Activated CD8-positive, alpha-beta memory T cell treated with anti-CD3 and anti-CD28 coated beads for 4 hours (primary cell): ENCODE measurements around the gene ASPG.

Experiments
- DNase-seq, 2 donors: peaks; one replicate each; pipeline ENCODE4 v3.0.0-alpha.2; 2020; ENCODE audit warnings: low read depth in 2 of 2

The ASPG gene

GRCh38 chr14:104116288-104116755 lies 30.8 kb downstream of the ASPG start:
- DNase-seq: no peak

GRCh38 chr14:104116756-104117340 lies 31.3 kb downstream of the ASPG start:
- DNase-seq: no peak

- no peak for DNase-seq
Measured at GRCh38 chr14:104117341-104118005, 32.0 kb downstream of the ASPG start.

GRCh38 chr14:104118006-104118844 lies 32.7 kb downstream of the ASPG start:
- DNase-seq: no peak

GRCh38 chr14:104119119-104119487 lies 33.6 kb downstream of the ASPG start:
- DNase-seq: no peak

- no peak for DNase-seq
Measured at GRCh38 chr14:104119488-104120251, 34.2 kb downstream of the ASPG start.

- no peak for DNase-seq
Measured at GRCh38 chr14:104120281-104120741, 34.8 kb downstream of the ASPG start.

- no peak for DNase-seq
Measured at GRCh38 chr14:104121142-104121541, 35.6 kb downstream of the ASPG start.

GRCh38 chr14:104123879-104124278 lies 38.4 kb downstream of the ASPG start:
- no peak for DNase-seq

GRCh38 chr14:104125011-104125410 lies 39.5 kb downstream of the ASPG start:
- no peak for DNase-seq

GRCh38 chr14:104126753-104127152 lies 41.3 kb downstream of the ASPG start:
- no peak for DNase-seq

- DNase-seq: no peak
Measured at GRCh38 chr14:104128981-104129380, 43.5 kb downstream of the ASPG start.

- no peak for DNase-seq
Measured at GRCh38 chr14:104129556-104129955, 44.1 kb downstream of the ASPG start.

GRCh38 chr14:104130974-104131651 lies 45.6 kb downstream of the ASPG start:
- no peak for DNase-seq

- DNase-seq: no peak
Measured at GRCh38 chr14:104131968-104132732, 46.6 kb downstream of the ASPG start.

GRCh38 chr14:104132981-104133380 lies 47.5 kb downstream of the ASPG start:
- DNase-seq: no peak

GRCh38 chr14:104133496-104133895 lies 48.0 kb downstream of the ASPG start:
- no peak for DNase-seq

- DNase-seq: no peak
Measured at GRCh38 chr14:104134061-104134965, 48.8 kb downstream of the ASPG start.

GRCh38 chr14:104135121-104135903 lies 49.8 kb downstream of the ASPG start:
- no peak for DNase-seq
